Esophagus (tissue), 2 donors: Measurements from ENCODE around the gene GP1BA. TPM values are rescaled to one million over a fixed set of nuclear protein-coding genes. Genes with fewer than 3 reads are reported as not detected.

Experiments used
- H3K27ac ChIP-seq, 2 donors: one replicate each; pipeline ENCODE4 v1.5.1; 2013; ENCODE audit warnings: low read depth in 2 of 2, mild to moderate bottlenecking in 2 of 2, inconsistent platforms in 1 of 2, low read length in 1 of 2, moderate library complexity in 1 of 2
- H3K27me3 ChIP-seq, 2 donors: one replicate each; pipeline ENCODE4 v1.6.1; 2013; ENCODE audit warnings: low read length in 2 of 2, control low read depth in 1 of 2, mild to moderate bottlenecking in 1 of 2; ENCODE audit not compliant: insufficient read depth in 2 of 2, control insufficient read depth in 1 of 2
- H3K36me3 ChIP-seq, 2 donors: one replicate each; pipeline ENCODE4 v1.6.1; 2013; ENCODE audit warnings: low read length in 1 of 2; ENCODE audit not compliant: control insufficient read depth in 2 of 2, insufficient read depth in 2 of 2
- H3K4me1 ChIP-seq, 2 donors: one replicate each; pipeline ENCODE4 v1.6.1; 2013; ENCODE audit warnings: low read length in 1 of 2; ENCODE audit not compliant: control insufficient read depth in 2 of 2, insufficient read depth in 2 of 2
- H3K4me3 ChIP-seq, 2 donors: one replicate each; pipeline ENCODE4 v1.5.1; 2013; ENCODE audit warnings: low read length in 2 of 2, mild to moderate bottlenecking in 2 of 2, low read depth in 1 of 2, moderate library complexity in 1 of 2
- H3K9me3 ChIP-seq, 2 donors: one replicate each; pipeline ENCODE4 v1.6.1; 2013; ENCODE audit warnings: mild to moderate bottlenecking in 2 of 2, low read depth in 1 of 2, low read length in 1 of 2, moderate library complexity in 1 of 2; ENCODE audit not compliant: control insufficient read depth in 2 of 2, insufficient read depth in 1 of 2
- WGBS, 2 donors: extraction: QIAGEN DNeasy Blood & Tissue Kit; methylation state at CpG; one replicate each; pipeline ENCODE4 v1.1.7; 2013; 5-methylcytosine and 5-hydroxymethylcytosine counted together
- polyA plus RNA-seq, 2 donors: library from polyadenylated mRNA; stranded (reverse); fragments of 200-250 nt; gene quantifications; one replicate each; pipeline ENCODE4 v1.2.3, GENCODE V29; 2013
- donor health status: healthy with polysubstance abuse.
- donor health status: Bipolar disorder and iron deficiency.

GP1BA gene
- polyA plus RNA-seq, 2 donors = 0.02 to 0.12 TPM

GRCh38 chr17:4936436-4936835, 4.4 kb downstream of the GP1BA start:
- peaks cover 6% of the 10 kb centered on the region in 2 donors for H3K4me1 ChIP-seq

GRCh38 chr17:4937553-4937952, 5.5 kb downstream of the GP1BA start:
- no peaks in the 10 kb centered on the region for H3K9me3 ChIP-seq
- no peaks in the 10 kb centered on the region for H3K27me3 ChIP-seq
- no peak overlapping the region for H3K4me3 ChIP-seq
- peaks cover 4 to 23% of the 10 kb centered on the region in 2 donors for H3K36me3 ChIP-seq
- H3K27ac ChIP-seq = no peak overlapping the region
- WGBS, 2 donors = 95 to 96% methylated on average over 16 of the region's 16 CpGs
- H3K4me1 ChIP-seq = peaks cover 6% of the 10 kb centered on the region in 2 donors

More at GRCh38 chr17:4936436-4936835, 4.4 kb downstream of the GP1BA start:
- no peaks in the 10 kb centered on the region for H3K27me3 ChIP-seq
- 86 to 89% methylated on average over 3 of the region's 3 CpGs for WGBS, 2 donors
- H3K4me3 ChIP-seq = no peak overlapping the region
- H3K9me3 ChIP-seq = no peaks in the 10 kb centered on the region
- no peak overlapping the region for H3K27ac ChIP-seq
- peaks cover 0 to 21% of the 10 kb centered on the region in 2 donors for H3K36me3 ChIP-seq

GRCh38 chr17:4938069-4938491, 6.0 kb downstream of the GP1BA start:
- H3K4me1 ChIP-seq = peaks cover 6% of the 10 kb centered on the region in 2 donors

DNA sequence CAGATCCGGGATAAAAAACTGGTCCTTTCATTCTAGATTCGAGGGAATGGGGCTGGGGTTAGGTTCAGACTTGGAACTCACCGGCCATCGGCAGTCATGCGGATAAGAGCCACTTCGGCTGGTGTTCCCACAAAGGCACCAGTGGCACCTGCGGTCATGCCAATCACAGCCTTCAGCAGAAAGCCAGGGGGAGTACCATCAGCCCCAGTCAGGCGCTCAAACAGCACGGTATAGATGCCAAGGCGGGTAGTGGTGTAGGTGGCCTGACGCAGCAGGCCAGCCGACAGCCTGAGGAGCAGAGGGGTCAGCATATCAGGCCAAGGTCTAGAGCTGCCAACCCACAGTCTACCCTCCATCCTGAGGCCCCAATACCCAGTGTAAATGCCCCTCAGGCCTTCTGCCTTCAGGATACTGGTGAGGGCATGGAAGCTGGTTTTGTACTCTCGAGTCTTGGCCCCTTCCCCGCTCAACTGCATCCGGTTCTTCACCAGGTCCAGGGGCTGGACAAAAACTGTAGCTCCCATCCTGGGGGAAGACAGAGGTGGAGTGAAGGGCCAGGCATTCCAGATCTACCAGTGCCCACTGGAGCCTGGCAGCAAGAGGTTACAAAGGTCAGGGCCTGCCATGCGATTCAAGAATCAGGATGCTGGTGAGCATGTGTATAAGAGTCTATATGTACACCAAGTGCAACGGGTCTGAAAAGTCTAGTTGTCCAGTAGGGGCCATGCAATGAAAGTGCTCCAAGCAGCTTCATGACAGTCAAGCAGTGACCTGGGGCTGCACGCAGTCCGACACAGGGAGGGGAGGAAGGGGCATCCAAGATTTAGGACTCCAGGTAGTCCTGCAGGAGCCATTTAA, 6.8 kb downstream of the GP1BA start:
- peak overlapping the region; percentile 90 to 99 for H3K27ac ChIP-seq
- H3K27me3 ChIP-seq = no peaks in the 10 kb centered on the region
- peaks cover 6% of the 10 kb centered on the region in 2 donors for H3K4me1 ChIP-seq
- 44 to 48% methylated on average over 19 of the region's 19 CpGs for WGBS, 2 donors
- peak overlapping the region; percentile 76 to 83 for H3K4me3 ChIP-seq
- no peaks in the 10 kb centered on the region for H3K9me3 ChIP-seq
- H3K36me3 ChIP-seq = peaks cover 5 to 33% of the 10 kb centered on the region in 2 donors

More at GRCh38 chr17:4938069-4938491, 6.0 kb downstream of the GP1BA start:
- no peaks in the 10 kb centered on the region for H3K27me3 ChIP-seq
- H3K27ac ChIP-seq = no peak overlapping the region
- H3K4me3 ChIP-seq = no peak overlapping the region
- 85 to 95% methylated on average over 11 of the region's 11 CpGs for WGBS, 2 donors
- peaks cover 5 to 28% of the 10 kb centered on the region in 2 donors for H3K36me3 ChIP-seq
- no peaks in the 10 kb centered on the region for H3K9me3 ChIP-seq

DNA sequence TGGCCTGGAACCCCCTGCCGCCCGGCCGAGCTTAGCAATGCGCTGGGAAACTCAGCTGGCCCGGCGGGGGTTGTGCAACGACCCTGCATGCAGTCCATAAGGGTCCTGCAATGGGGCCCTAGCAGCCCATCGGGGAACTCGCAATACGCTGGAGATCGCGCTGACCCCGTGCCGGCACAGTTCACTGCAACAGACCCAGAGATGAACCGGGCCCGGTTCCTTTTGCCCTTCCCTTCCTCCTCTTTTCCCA, 7.4 kb downstream of the GP1BA start:
- H3K9me3 ChIP-seq = no peaks in the 10 kb centered on the region
- peaks cover 6 to 7% of the 10 kb centered on the region in 2 donors for H3K4me1 ChIP-seq
- H3K4me3 ChIP-seq = peak overlapping the region; percentile 76 to 83
- H3K36me3 ChIP-seq = peaks cover 5 to 34% of the 10 kb centered on the region in 2 donors
- 0% methylated on average over 16 of the region's 16 CpGs for WGBS, 2 donors
- H3K27me3 ChIP-seq = no peaks in the 10 kb centered on the region
- peak overlapping the region; percentile 90 to 99 for H3K27ac ChIP-seq

GRCh38 chr17:4939796-4940554, 7.9 kb downstream of the GP1BA start, which contains the start of the genes RNF167 and SLC25A11:
Gene RNF167 (plus strand): TSS chr17:4940268. CDS start chr17:4940910, 642 bp downstream.
Gene SLC25A11 (minus strand): TSS chr17:4940046. CDS start chr17:4939910, 136 bp downstream.
- H3K4me3 ChIP-seq = peak within 1 kb of the TSS; percentile 76 to 83
- peaks cover 5 to 39% of the 10 kb centered on the region in 2 donors for H3K36me3 ChIP-seq
- H3K9me3 ChIP-seq = no peaks in the 10 kb centered on the region
- no peaks in the 10 kb centered on the region for H3K27me3 ChIP-seq
- H3K27ac ChIP-seq = peak within 1 kb of the TSS; percentile 90 to 99
- WGBS, 2 donors = 0% methylated on average over 69 to 72 of the region's 72 CpGs
- peaks cover 6 to 9% of the 10 kb centered on the region in 2 donors for H3K4me1 ChIP-seq

- peak overlapping the region; percentile 90 to 99 for H3K27ac ChIP-seq
- H3K27me3 ChIP-seq = no peaks in the 10 kb centered on the region
- H3K36me3 ChIP-seq = peaks cover 5 to 39% of the 10 kb centered on the region in 2 donors
- peak overlapping the region; percentile 76 to 83 for H3K4me3 ChIP-seq
- 1% methylated on average over 28 to 29 of the region's 29 CpGs for WGBS, 2 donors
- peaks cover 8 to 14% of the 10 kb centered on the region in 2 donors for H3K4me1 ChIP-seq
- no peaks in the 10 kb centered on the region for H3K9me3 ChIP-seq
These were observed 8.7 kb downstream of the GP1BA start for GRCh38 chr17:4940555-4941318.

GRCh38 chr17:4941319-4941610, 9.2 kb downstream of the GP1BA start:
- Histone ChIP-seq H3K27ac (peak overlapping the region; percentile 59 to 90), H3K27me3 (no peaks in the 10 kb centered on the region), H3K4me3 (peak overlapping the region; percentile 76 to 83), H3K36me3 (peaks cover 5 to 40% of the 10 kb centered on the region in 2 donors), H3K9me3 (no peaks in the 10 kb centered on the region), H3K4me1 (peaks cover 8 to 16% of the 10 kb centered on the region in 2 donors)
- 33 to 36% methylated on average over 4 of the region's 4 CpGs for WGBS, 2 donors
